K562 (cell line): ENCODE results near the gene SPOCD1. TPM values are rescaled to one million over a fixed set of nuclear protein-coding genes. Genes with fewer than 3 reads are reported as not detected.

Experiments used
- ATAC-seq: fragments of 200-7000 bp; cut with Tn5 transposase; 3 replicates; pipeline ENCODE4 v1.9.1; 2020; ENCODE audit warnings: moderate library complexity
- Bru-seq: library from RNA; stranded (reverse); fragments of 400-500 nt; gene quantifications from one replicate; lab custom pipeline; 2021; lab: Mats Ljungman, UMichigan
- BruChase-seq, 2 experiments: library from RNA; stranded (reverse); fragments of 400-500 nt; gene quantifications; one replicate each; lab custom pipeline; 2021; lab: Mats Ljungman, UMichigan
- BruUV-seq: library from RNA; stranded (reverse); fragments of 400-500 nt; replicated peaks from 2 replicates; lab custom pipeline; 2021; lab: Mats Ljungman, UMichigan
- CTCF ChIA-PET: fragments of 300-600 bp; formaldehyde crosslinking; extraction: SDS; loops from one replicate; lab custom pipeline; 2021; ENCODE audit warnings: low intra/inter-chr PET ratio; lab: Yijun Ruan, JAX
- POLR2A ChIA-PET: fragments of 300-600, 350-650 bp; sonication (Branson Sonifier 250); formaldehyde crosslinking; extraction: SDS; loops from one replicate; lab custom pipeline; 2021; ENCODE audit warnings: antibody characterized with exemption, inconsistent platforms; lab: Yijun Ruan, JAX
- DNase-seq, 4 experiments: peaks; one replicate each; pipeline versions ENCODE4 v3.0.0 to v3.0.0-alpha.2; 2011 to 2018; ENCODE audit warnings: low spot score in 3 of 4, mixed read lengths in 3 of 4; ENCODE audit errors: extremely low read depth in 1 of 4
- FAIRE-seq: peaks from 2 replicates; lab custom pipeline; 2011; peaks lifted over from hg19 to GRCh38; lab: Jason Lieb, UNC
- H2AFZ ChIP-seq: 2 replicates; pipeline ENCODE4 v1.6.0; 2011; ENCODE audit warnings: low read depth, low read length, control low read depth, inconsistent platforms
- H3K27ac ChIP-seq: fragments of 200-600 bp; 3 replicates; pipeline ENCODE4 v1.8.0; 2011; ENCODE audit warnings: low read depth, mild to moderate bottlenecking, control low read depth, inconsistent platforms, low read length, moderate library complexity, mixed read lengths; ENCODE audit errors: extremely low read depth
- H3K27me3 ChIP-seq, 2 experiments: fragments of 300-600 bp in 1 of 2; 2 replicates in 1 of 2; 3 replicates in 1 of 2; pipeline versions ENCODE4 v1.6.0 to v1.8.0; 2011; ENCODE audit warnings: inconsistent platforms in 2 of 2, low read length in 2 of 2, mild to moderate bottlenecking in 1 of 2, mixed read lengths in 1 of 2, moderate library complexity in 1 of 2; ENCODE audit not compliant: control insufficient read depth in 2 of 2, insufficient read depth in 2 of 2
- H3K36me3 ChIP-seq: fragments of 300-600 bp; 3 replicates; pipeline ENCODE4 v1.8.0; 2011; ENCODE audit warnings: mild to moderate bottlenecking, low read length, inconsistent platforms; ENCODE audit not compliant: control insufficient read depth, insufficient read depth
- H3K4me1 ChIP-seq, 2 experiments: fragments of 200-600 bp in 1 of 2; replicated peaks in 1 of 2; 2 replicates in 1 of 2; 3 replicates in 1 of 2; pipeline versions ENCODE4 v1.5.1 to v1.8.0; 2011; ENCODE audit warnings: inconsistent platforms in 2 of 2, low read length in 2 of 2, mild to moderate bottlenecking in 1 of 2, mixed read lengths in 1 of 2, moderate library complexity in 1 of 2; ENCODE audit not compliant: control insufficient read depth in 2 of 2, insufficient read depth in 2 of 2
- H3K4me2 ChIP-seq: 2 replicates; pipeline ENCODE4 v1.6.1; 2011; ENCODE audit warnings: low read length, control low read depth, inconsistent platforms, mixed read lengths; ENCODE audit not compliant: insufficient read depth
- H3K4me3 ChIP-seq: fragments of 200-600 bp; sonication (generic), shearing (Covaris generic); 2 replicates; pipeline ENCODE4 v1.5.1; 2016; ENCODE audit warnings: control low read depth, inconsistent platforms
- H3K79me2 ChIP-seq: fragments of 200-600 bp; 3 replicates; pipeline ENCODE4 v1.8.0; 2011; ENCODE audit warnings: low read length, inconsistent platforms; ENCODE audit not compliant: control insufficient read depth, insufficient read depth
- H3K9ac ChIP-seq, 2 experiments: 2 replicates each; pipeline versions ENCODE4 v1.6.0 to v1.6.1; 2011; ENCODE audit warnings: low read depth in 2 of 2, low read length in 2 of 2, control low read depth in 1 of 2, inconsistent platforms in 1 of 2, mild to moderate bottlenecking in 1 of 2, mixed read lengths in 1 of 2; ENCODE audit not compliant: insufficient read depth in 1 of 2
- H3K9me1 ChIP-seq: one replicate; pipeline ENCODE4 v1.6.0; 2011; ENCODE audit warnings: inconsistent platforms, mild to moderate bottlenecking, low read length, moderate library complexity; ENCODE audit not compliant: control insufficient read depth, insufficient read depth
- H3K9me3 ChIP-seq: replicated peaks from 2 replicates; pipeline ENCODE4 v1.5.1; 2011; ENCODE audit warnings: low read depth, low read length, inconsistent platforms; ENCODE audit not compliant: control insufficient read depth, insufficient read depth
- H4K20me1 ChIP-seq: replicated peaks from 2 replicates; pipeline ENCODE4 v1.6.1; 2011; ENCODE audit warnings: low read length, inconsistent platforms, mixed read lengths; ENCODE audit not compliant: control insufficient read depth, insufficient read depth
- ARID1B ChIP-seq: fragments of 450-650 bp; IDR thresholded peaks from 2 replicates; pipeline ENCODE4 v1.6.1; 2016; ENCODE audit warnings: antibody characterized with exemption, mild to moderate bottlenecking, inconsistent platforms
- E2F1 ChIP-seq: sonication (generic); formaldehyde crosslinking; IDR thresholded peaks from 2 replicates; pipeline ENCODE4 v1.8.1; 2023; ENCODE audit warnings: mild to moderate bottlenecking, missing genetic modification reagents, moderate library complexity
- HDAC6 ChIP-seq: IDR thresholded peaks from 2 replicates; pipeline ENCODE4 v1.6.1; 2012; ENCODE audit warnings: low read depth, mild to moderate bottlenecking, control low read depth, inconsistent platforms, low read length, moderate library complexity
- RBM25 ChIP-seq: fragments of 200-400 bp; formaldehyde crosslinking; IDR thresholded peaks from 2 replicates; pipeline ENCODE4 v1.6.1; 2018; ENCODE audit warnings: low read length, low read depth, moderate library complexity; ENCODE audit not compliant: severe bottlenecking
- SETDB1 ChIP-seq: IDR thresholded peaks from one replicate; pipeline ENCODE4 v1.6.1; 2012; ENCODE audit warnings: low read length, control low read depth, inconsistent platforms
- THAP7 ChIP-seq: fragments of 250-450 bp; sonication (Bioruptor Pico); IDR thresholded peaks from 2 replicates; pipeline ENCODE4 v1.5.0; 2021
- ZC3H8 ChIP-seq: fragments of 450-650 bp; IDR thresholded peaks from 2 replicates; pipeline ENCODE4 v1.6.1; 2017
- ZFX ChIP-seq: sonication (generic); formaldehyde crosslinking; IDR thresholded peaks from 2 replicates; pipeline ENCODE4 v1.8.0; 2022; ENCODE audit warnings: mild to moderate bottlenecking, missing genetic modification reagents, moderate library complexity
- ZNF175 ChIP-seq: fragments of 200-800 bp; sonication (Bioruptor generic); IDR thresholded peaks from 2 replicates; pipeline ENCODE4 v1.6.1; 2016; ENCODE audit warnings: low read depth, mild to moderate bottlenecking, missing genetic modification characterization, missing compliant biosample characterization
- ZNF655 ChIP-seq: fragments of 250-450 bp; sonication (Bioruptor Pico); IDR thresholded peaks from 2 replicates; pipeline ENCODE4 v1.5.0; 2021
- ZNF707 ChIP-seq: fragments of 250-450 bp; sonication (Bioruptor Pico); conservative IDR thresholded peaks from 2 replicates; pipeline ENCODE4 v1.8.0; 2022; ENCODE audit warnings: inconsistent platforms, mild to moderate bottlenecking, moderate library complexity
- ZZZ3 ChIP-seq: fragments of 450-650 bp; IDR thresholded peaks from 2 replicates; pipeline ENCODE4 v1.6.1; 2016; ENCODE audit warnings: antibody characterized with exemption, mild to moderate bottlenecking, moderate library complexity
- WGBS: fragments of 100-300 bp; shearing (Covaris generic); methylation state at CpG from one replicate; pipeline ENCODE4 v1.1.6; 2016; ENCODE audit warnings: low coverage, mixed read lengths; ENCODE audit not compliant: insufficient coverage; ENCODE audit errors: missing lambda C conversion rate; 5-methylcytosine and 5-hydroxymethylcytosine counted together
- in situ Hi-C: fragments of 300-500 bp; cut with MboI; formaldehyde crosslinking; loops from 4 replicates; pipeline ENCODE4 v1.15.0; 2018; ENCODE audit warnings: inconsistent platforms, mixed read lengths
- intact Hi-C: fragments of 100-400 bp; cut with micrococcal nuclease; formaldehyde crosslinking; loops from 2 replicates; pipeline ENCODE4 v1.14.2; 2022
- long read RNA-seq, 3 experiments: library from polyadenylated mRNA in 2 of 3; library from RNA in 1 of 3; unstranded in 2 of 3; stranded (forward) in 1 of 3; transcript quantifications; one replicate each; pipeline ENCODE4 v2.0.0, GENCODE V29; 2019 to 2022
- polyA minus RNA-seq, 3 experiments: library from RNA; depleted of rRNA, polyadenylated mRNA; stranded (reverse); fragments of >200 nt; gene quantifications; 2 replicates each; pipeline ENCODE4 v1.2.3, GENCODE V29; 2011
- polyA plus RNA-seq, 8 experiments: library from polyadenylated mRNA; depleted of rRNA in 4 of 8; stranded (reverse) in 5 of 8; unstranded in 3 of 8; fragments of >200 nt; fragmentation: Nextera tagmentation in 2 of 8; fragmentation: Illumina TruSeq in 1 of 8; extraction: Ambion mirVana in 2 of 8; extraction: Trizol in 1 of 8; gene quantifications; 2 replicates each; pipeline versions ENCODE4 v1.2.1 to v1.2.3, GENCODE V29; 2011 to 2014; ENCODE audit warnings: inconsistent platforms in 1 of 8, missing spikeins in 1 of 8
- total RNA-seq, 7 experiments: library from RNA; depleted of rRNA in 6 of 7; stranded (reverse); fragments of >200 nt in 6 of 7; fragmentation: Illumina TruSeq in 2 of 7; extraction: Trizol in 2 of 7; gene quantifications; 2 replicates each; pipeline versions ENCODE4 v1.2.1 to v1.2.3, GENCODE V29; 2011 to 2021; ENCODE audit warnings: low replicate concordance in 1 of 7

Gene SPOCD1
- total RNA-seq (2011; cell fraction: chromatin; rRNA removed; ENCODE audit: low replicate concordance), result 1.5 and 3.2 TPM in 2 replicates
- 2.8 and 3.0 TPM in 2 replicates for total RNA-seq (2011; cell fraction: nucleolus; rRNA removed)
- 3.4 and 4.1 TPM in 2 replicates for total RNA-seq (2011; cell fraction: nucleoplasm; rRNA removed)
- total RNA-seq (2014; rRNA removed), result 0.20 and 0.27 TPM in 2 replicates
- 0.16 and 0.36 TPM in 2 replicates for total RNA-seq (2014; rRNA removed; fragmentation: Illumina TruSeq; extraction: Trizol)
- total RNA-seq (2015; rRNA removed; fragmentation: Illumina TruSeq; extraction: Trizol), result 0.23 and 0.25 TPM in 2 replicates
- 0.22 and 0.71 TPM in 2 replicates for total RNA-seq (2021)
- polyA plus RNA-seq (2011; rRNA removed), result 0.39 and 0.63 TPM in 2 replicates
- polyA plus RNA-seq (2011; cell fraction: cytosol; rRNA removed), result 0.31 and 0.60 TPM in 2 replicates
- polyA plus RNA-seq (2011; cell fraction: nucleus; rRNA removed), result 1.6 and 2.8 TPM in 2 replicates
- polyA plus RNA-seq (2012), result 0.17 and 1.2 TPM in 2 replicates
- polyA plus RNA-seq (2014; fragmentation: Illumina TruSeq; extraction: Trizol), result 0.19 and 0.42 TPM in 2 replicates
- under 1 TPM in 1 of 2 experiments, not detected in 1; 0.03 TPM for polyA plus RNA-seq (2014; fragmentation: Nextera tagmentation; extraction: Ambion mirVana)
- polyA plus RNA-seq (2014; rRNA removed), result 0.25 and 0.46 TPM in 2 replicates
- polyA minus RNA-seq (2011; rRNA and poly(A)+ RNA removed), result 0.21 and 0.67 TPM in 2 replicates
- polyA minus RNA-seq (2011; cell fraction: cytosol; rRNA and poly(A)+ RNA removed), result 0.38 TPM in 1 of 2 replicates, not detected in the other
- polyA minus RNA-seq (2011; cell fraction: nucleus; rRNA and poly(A)+ RNA removed), result 1.00 and 1.9 TPM in 2 replicates
- percentile 34 among the genes with signal in this experiment for Bru-seq, nascent RNA
- percentile 24 among the genes with signal in this experiment for BruChase-seq, experiment 1, labeled RNA remaining after a 2-hour chase
- percentile 23 among the genes with signal in this experiment for BruChase-seq, experiment 2, labeled RNA remaining after a 6-hour chase
- long read RNA-seq, experiment 1, partial matches to known transcripts, result 1 of 1 reads
- long read RNA-seq, experiment 1, other reads (novel, unspliced or antisense), result 0 of 1 reads
- long read RNA-seq, experiment 2, partial matches to known transcripts, result 0 of 1 reads
- long read RNA-seq, experiment 2, other reads (novel, unspliced or antisense), result 1 of 1 reads
- long read RNA-seq, experiment 3, result 0 reads

GRCh38 chr1:31815752-31816500, at the start of gene SPOCD1:
Gene SPOCD1 (minus strand): TSS chr1:31816022. CDS start chr1:31815333, 689 bp downstream.
- Histone ChIP-seq H3K9me1 (no peaks in the 10 kb centered on the region), H3K79me2 (no peaks in the 10 kb centered on the region), H4K20me1 (no peaks in the 10 kb centered on the region), H3K27me3 (no peaks in the 10 kb centered on the region), H3K4me1 (peaks cover 10 to 24% of the 10 kb centered on the region in 2 experiments; a peak in 4 of 5 replicates), H3K4me3 (peak within 1 kb of the TSS; percentile 27), H3K36me3 (no peaks in the 10 kb centered on the region), H3K9ac (peak within 1 kb of the TSS; percentile 52 to 84), H3K9me3 (no peaks in the 10 kb centered on the region), H2AFZ (peak within 1 kb of the TSS; percentile 95), H3K27ac (peak within 1 kb of the TSS; percentile 24; the same call in 1 of the 3 replicates), H3K4me2 (peak within 1 kb of the TSS; percentile 78)
- in situ Hi-C loops, result no loop called here
- FAIRE-seq, result peak; percentile 96
- intact Hi-C loops, result loop anchor here (1.0 to 10.0 kb wide), 3 partner anchors 121 to 249 kb away; partner anchors contain the start of gene PTP4A2
- DNase-seq, result peak; percentile 97 to 99 (median 98)
- peak; percentile 96 for ATAC-seq
- WGBS, result 8% methylated on average over 23 of the region's 23 CpGs
- no TSS peak for BruUV-seq
- ChIA-PET POLR2A (interaction anchor here (0.7 to 2.3 kb wide), 10 partner anchors 11 to 200 kb away, joined by 3 to 6 read pairs (median 3); no protein-coding TSS in a partner anchor), CTCF (interaction anchor here (0.6 to 3.3 kb wide), 3 partner anchors 148 to 431 kb away, joined by 3 to 20 read pairs (median 3); partner anchors contain the start of gene FAM167B)
- TF ChIP-seq ZC3H8 (0 out of 2 replicates have a peak, but pooled peaks have one; percentile 26), SETDB1 (peak; percentile 98), E2F1 (CRISPR knock-in tag) (no peak), ZNF707 (CRISPR knock-in tag) (0 out of 2 replicates have a peak, but pooled peaks have one; percentile 40), ZNF655 (CRISPR knock-in tag) (no peak), ZZZ3 (no peak), THAP7 (no peak), HDAC6 (no peak), ZNF175 (peak; percentile 75), ARID1B (peak; percentile 73), ZFX (CRISPR knock-in tag) (peak; percentile 30; the same call in 1 of the 2 replicates), RBM25 (peak; percentile 99)
